Upper lobe of left lung (tissue), 6 donors: ENCODE data around the gene PTH2. TPM values are rescaled to one million over a fixed set of nuclear protein-coding genes. Genes with fewer than 3 reads are reported as not detected.
"Not testable (repeated sequence)": the region's sequence is repeated elsewhere in the genome, so short reads cannot be mapped to it uniquely, and the experiment has no call there.

Source experiments
- ATAC-seq, 2 donors: fragments of 200-7000 bp; cut with Tn5 transposase; one replicate each; pipeline ENCODE4 v1.9.1; 2022; ENCODE audit warnings: mild to moderate bottlenecking in 2 of 2, moderate library complexity in 2 of 2; ENCODE audit not compliant: low FRiP score in 2 of 2
- DNase-seq, 2 donors: peaks; one replicate each; pipeline ENCODE4 v3.0.0-alpha.2; 2019 to 2020
- H3K27ac ChIP-seq, 4 donors: fragments of 200-600 bp; sonication (generic); one replicate each; pipeline ENCODE4 v1.5.1; 2016 to 2019
- H3K27me3 ChIP-seq, 4 donors: fragments of 200-600 bp; sonication (generic); one replicate each; pipeline ENCODE4 v1.5.1; 2017 to 2019
- H3K36me3 ChIP-seq, 4 donors: fragments of 200-600 bp; sonication (generic); one replicate each; pipeline ENCODE4 v1.5.1; 2016 to 2019
- H3K4me1 ChIP-seq, 4 donors: fragments of 200-600 bp; sonication (generic); one replicate each; pipeline ENCODE4 v1.5.1; 2018 to 2019
- H3K4me3 ChIP-seq, 4 donors: fragments of 200-600 bp; sonication (generic); one replicate each; pipeline ENCODE4 v1.5.1; 2017 to 2019; ENCODE audit warnings: mild to moderate bottlenecking in 2 of 4, moderate library complexity in 1 of 4
- H3K9me3 ChIP-seq, 4 donors: fragments of 200-600 bp; sonication (generic); one replicate each; pipeline ENCODE4 v1.5.1; 2018 to 2019
- EP300 ChIP-seq, 4 donors: sonication (generic); formaldehyde crosslinking; IDR thresholded peaks; one replicate each; pipeline ENCODE4 v1.5.1; 2017; ENCODE audit warnings: antibody characterized with exemption in 4 of 4, control low read depth in 2 of 4
- POLR2A ChIP-seq, 4 donors: fragments of 450-650 bp; IDR thresholded peaks; one replicate each; pipeline ENCODE4 v1.5.1; 2016 to 2017; ENCODE audit warnings: antibody characterized with exemption in 4 of 4, mild to moderate bottlenecking in 2 of 4
- POLR2AphosphoS5 ChIP-seq, 2 donors: sonication (generic); formaldehyde crosslinking; IDR thresholded peaks; one replicate each; pipeline ENCODE4 v1.5.1; 2017; ENCODE audit warnings: antibody characterized with exemption in 2 of 2
- WGBS, 2 donors: methylation state at CpG; one replicate each; pipeline ENCODE4 v1.1.5; 2017 to 2018; 5-methylcytosine and 5-hydroxymethylcytosine counted together
- total RNA-seq, 6 donors: library from RNA; depleted of rRNA in 4 of 6; stranded (reverse); fragments of >200 nt in 4 of 6; gene quantifications; one replicate each; pipeline versions ENCODE4 v1.1.0 to v1.2.1, GENCODE V29; 2016 to 2021
- TF ChIP-seq, protein P1 (sequence below), 6 experiments: fragments of 450-650 bp in 4 of 6; fragments of 200-600 bp in 2 of 6; sonication (generic) in 2 of 6; IDR thresholded peaks; one replicate each; pipeline ENCODE4 v1.5.1; 2016 to 2019; ENCODE audit warnings: antibody characterized with exemption in 6 of 6
- donor health status: DM: no; HTN: no; CAD: no; lungs with moderate emphysema.
- donor health status: DM: no; HTN: yes; CAD: no; lungs with severe emphysema.

PTH2 gene
- total RNA-seq, 6 donors from 2014 or later = not detected

GRCh38 chr19:49462492-49462891, 39.3 kb upstream of the PTH2 start:
- ATAC-seq = no peak
- DNase-seq = peak in 1 of 2 donors; percentile 67
- H3K4me1 ChIP-seq = peaks cover 0 to 9% (median 8%) of the 10 kb centered on the region in 4 donors
- H3K27ac ChIP-seq = no peak overlapping the region
- no peak overlapping the region for H3K4me3 ChIP-seq
- no peaks in the 10 kb centered on the region for H3K27me3 ChIP-seq
- TF ChIP-seq, protein P1, sequence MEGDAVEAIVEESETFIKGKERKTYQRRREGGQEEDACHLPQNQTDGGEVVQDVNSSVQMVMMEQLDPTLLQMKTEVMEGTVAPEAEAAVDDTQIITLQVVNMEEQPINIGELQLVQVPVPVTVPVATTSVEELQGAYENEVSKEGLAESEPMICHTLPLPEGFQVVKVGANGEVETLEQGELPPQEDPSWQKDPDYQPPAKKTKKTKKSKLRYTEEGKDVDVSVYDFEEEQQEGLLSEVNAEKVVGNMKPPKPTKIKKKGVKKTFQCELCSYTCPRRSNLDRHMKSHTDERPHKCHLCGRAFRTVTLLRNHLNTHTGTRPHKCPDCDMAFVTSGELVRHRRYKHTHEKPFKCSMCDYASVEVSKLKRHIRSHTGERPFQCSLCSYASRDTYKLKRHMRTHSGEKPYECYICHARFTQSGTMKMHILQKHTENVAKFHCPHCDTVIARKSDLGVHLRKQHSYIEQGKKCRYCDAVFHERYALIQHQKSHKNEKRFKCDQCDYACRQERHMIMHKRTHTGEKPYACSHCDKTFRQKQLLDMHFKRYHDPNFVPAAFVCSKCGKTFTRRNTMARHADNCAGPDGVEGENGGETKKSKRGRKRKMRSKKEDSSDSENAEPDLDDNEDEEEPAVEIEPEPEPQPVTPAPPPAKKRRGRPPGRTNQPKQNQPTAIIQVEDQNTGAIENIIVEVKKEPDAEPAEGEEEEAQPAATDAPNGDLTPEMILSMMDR (IDR thresholded peaks at IDR 0.05) = no peak
- no peak for TF ChIP-seq POLR2A (IDR thresholded peaks at IDR 0.05)
- no peak for TF ChIP-seq EP300 (IDR thresholded peaks at IDR 0.05)
- TF ChIP-seq POLR2AphosphoS5 (IDR thresholded peaks at IDR 0.05) = no peak
- no peaks in the 10 kb centered on the region for H3K9me3 ChIP-seq
- H3K36me3 ChIP-seq = peaks cover 0 to 63% (median 40%) of the 10 kb centered on the region in 4 donors
- WGBS, 2 donors = 85 to 94% methylated on average over 9 to 12 of the region's 12 CpGs

- TF ChIP-seq EP300 (IDR thresholded peaks at IDR 0.05) = no peak
- TF ChIP-seq POLR2AphosphoS5 (IDR thresholded peaks at IDR 0.05) = no peak
- TF ChIP-seq POLR2A (IDR thresholded peaks at IDR 0.05) = no peak
- TF ChIP-seq, protein P1 (IDR thresholded peaks at IDR 0.05) = no peak
- Histone ChIP-seq H3K4me1 (peaks cover 0 to 9% (median 8%) of the 10 kb centered on the region in 4 donors), H3K36me3 (peaks cover 0 to 60% (median 37%) of the 10 kb centered on the region in 4 donors), H3K4me3 (no peak overlapping the region), H3K27ac (no peak overlapping the region), H3K9me3 (no peaks in the 10 kb centered on the region), H3K27me3 (no peaks in the 10 kb centered on the region)
- no peak for ATAC-seq
- WGBS, 2 donors = 99% methylated on average over 25 to 27 of the region's 37 CpGs
- DNase-seq = peak in 1 of 2 donors; percentile 77
These were observed 38.4 kb upstream of the PTH2 start for GRCh38 chr19:49461656-49462055.

DNA sequence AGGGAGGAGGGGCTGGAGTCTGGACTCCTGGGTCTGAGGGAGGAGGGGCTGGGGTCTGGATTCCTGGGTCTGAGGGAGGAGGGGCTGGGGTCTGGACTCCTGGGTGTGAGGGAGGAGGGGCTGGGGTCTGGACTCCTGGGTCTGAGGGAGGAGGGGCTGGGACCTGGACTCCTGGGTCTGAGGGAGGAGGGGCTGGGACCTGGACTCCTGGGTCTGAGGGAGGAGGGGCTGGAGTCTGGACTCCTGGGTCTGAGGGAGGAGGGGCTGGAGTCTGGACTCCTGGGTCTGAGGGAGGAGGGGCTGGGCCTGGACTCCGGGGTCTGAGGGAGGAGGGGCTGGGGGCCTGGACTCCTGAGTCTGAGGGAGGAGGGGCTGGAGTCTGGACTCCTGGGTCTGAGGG, 37.9 kb upstream of the PTH2 start:
- DNase-seq, H3K27me3 ChIP-seq, ATAC-seq, H3K4me1 ChIP-seq, H3K9me3 ChIP-seq, H3K27ac ChIP-seq, H3K4me3 ChIP-seq: not testable (repeated sequence)
- WGBS, 2 donors = no CpG with 5 or more reads among the region's 1 CpG
- H3K36me3 ChIP-seq = peaks cover 0 to 55% (median 35%) of the 10 kb centered on the region in 4 donors

GRCh38 chr19:49459388-49459787, 36.1 kb upstream of the PTH2 start:
- no peak for DNase-seq
- Histone ChIP-seq H3K9me3 (no peaks in the 10 kb centered on the region), H3K4me1 (peaks cover 2 to 14% (median 12%) of the 10 kb centered on the region in 4 donors), H3K27ac (no peak overlapping the region), H3K4me3 (no peak overlapping the region), H3K27me3 (no peaks in the 10 kb centered on the region), H3K36me3 (peaks cover 0 to 38% (median 23%) of the 10 kb centered on the region in 4 donors)
- WGBS, 2 donors = 94 to 96% methylated on average over 10 to 11 of the region's 12 CpGs
- no peak for ATAC-seq
- TF ChIP-seq POLR2AphosphoS5 (IDR thresholded peaks at IDR 0.05) (no peak), EP300 (IDR thresholded peaks at IDR 0.05) (no peak), POLR2A (IDR thresholded peaks at IDR 0.05) (no peak)
- TF ChIP-seq, protein P1 (IDR thresholded peaks at IDR 0.05) = no peak

DNA sequence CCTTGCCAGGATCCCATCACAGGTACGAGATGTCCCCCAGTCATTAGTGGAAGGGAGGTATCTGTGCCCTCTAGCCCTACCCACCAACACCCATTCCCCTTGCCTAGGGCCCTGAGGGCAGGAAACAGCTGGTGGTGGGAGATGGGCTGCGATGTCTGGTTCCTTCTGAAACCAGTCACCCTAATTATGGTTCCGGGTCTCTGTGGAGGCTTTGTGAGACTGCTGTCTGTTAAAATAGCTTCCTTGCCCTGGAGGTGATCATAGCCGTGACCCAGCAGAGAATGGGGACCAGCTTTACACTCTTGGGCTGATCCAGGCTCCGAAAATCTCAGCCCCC, 35.3 kb upstream of the PTH2 start:
- peaks cover 10 to 21% (median 19%) of the 10 kb centered on the region in 4 donors for H3K4me1 ChIP-seq
- WGBS, 2 donors = 83 to 91% methylated on average over 4 to 5 of the region's 5 CpGs

More for the DNA sequence above, 35.3 kb upstream of the PTH2 start:
- no peaks in the 10 kb centered on the region for H3K9me3 ChIP-seq
- no peak overlapping the region for H3K4me3 ChIP-seq
- no peak for TF ChIP-seq POLR2A (IDR thresholded peaks at IDR 0.05)
- no peak for TF ChIP-seq EP300 (IDR thresholded peaks at IDR 0.05)
- TF ChIP-seq, protein P1 (IDR thresholded peaks at IDR 0.05) = no peak
- TF ChIP-seq POLR2AphosphoS5 (IDR thresholded peaks at IDR 0.05) = no peak
- peak overlapping the region; percentile 53 to 76 (median 62) for H3K27ac ChIP-seq
- peaks cover 0 to 29% (median 17%) of the 10 kb centered on the region in 4 donors for H3K36me3 ChIP-seq
- DNase-seq = no peak
- no peaks in the 10 kb centered on the region for H3K27me3 ChIP-seq
- no peak for ATAC-seq
